Stimulated activated CD4-positive, alpha-beta T cell treated with anti-CD3 and anti-CD28 coated beads, Interleukin-2, amount 100 ng/mL, for 4 hours (primary cell): ENCODE data around the gene PCSK6.
"Not testable (repeated sequence)": the region's sequence is repeated elsewhere in the genome, so short reads cannot be mapped to it uniquely, and the experiment has no call there.

Experiments used
- DNase-seq: peaks from one replicate; pipeline ENCODE4 v3.0.0-alpha.2; 2020; ENCODE audit warnings: low read depth

The PCSK6 gene

DNA sequence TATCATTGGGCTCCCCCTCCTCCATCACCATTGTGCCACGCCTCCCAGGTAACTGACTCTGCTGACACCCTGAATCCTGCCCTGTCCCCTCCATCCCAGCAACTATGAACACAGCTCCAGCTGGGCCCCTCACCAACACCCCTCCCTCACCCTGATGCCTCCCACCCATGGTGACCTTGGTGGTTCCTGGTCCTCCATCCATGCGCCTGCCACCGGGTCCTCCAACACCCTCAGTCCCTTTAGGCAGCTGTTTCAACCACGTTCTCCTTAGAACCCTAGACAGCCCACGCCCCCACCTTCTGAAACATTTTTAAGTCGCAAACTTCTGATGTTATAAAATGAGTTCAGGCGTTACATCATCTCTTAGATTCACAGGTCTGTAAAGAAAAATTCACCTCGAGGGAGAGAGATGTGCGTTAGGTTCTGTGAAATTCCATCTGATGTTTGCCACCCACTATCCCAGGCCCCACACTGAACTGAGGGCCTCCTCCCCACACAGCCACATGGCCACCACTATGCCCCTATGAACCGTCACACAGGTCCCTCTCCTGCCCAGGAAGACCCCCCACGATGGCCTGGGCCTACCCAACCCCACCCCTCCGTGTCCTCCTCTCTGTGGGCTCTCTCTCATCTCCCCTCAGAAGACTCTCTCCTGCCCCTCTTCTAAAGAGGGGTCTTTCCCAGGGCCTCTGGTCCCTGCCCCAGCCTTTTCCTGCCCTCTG is 29.8 kb downstream of the PCSK6 start:
- DNase-seq, result no peak

DNA sequence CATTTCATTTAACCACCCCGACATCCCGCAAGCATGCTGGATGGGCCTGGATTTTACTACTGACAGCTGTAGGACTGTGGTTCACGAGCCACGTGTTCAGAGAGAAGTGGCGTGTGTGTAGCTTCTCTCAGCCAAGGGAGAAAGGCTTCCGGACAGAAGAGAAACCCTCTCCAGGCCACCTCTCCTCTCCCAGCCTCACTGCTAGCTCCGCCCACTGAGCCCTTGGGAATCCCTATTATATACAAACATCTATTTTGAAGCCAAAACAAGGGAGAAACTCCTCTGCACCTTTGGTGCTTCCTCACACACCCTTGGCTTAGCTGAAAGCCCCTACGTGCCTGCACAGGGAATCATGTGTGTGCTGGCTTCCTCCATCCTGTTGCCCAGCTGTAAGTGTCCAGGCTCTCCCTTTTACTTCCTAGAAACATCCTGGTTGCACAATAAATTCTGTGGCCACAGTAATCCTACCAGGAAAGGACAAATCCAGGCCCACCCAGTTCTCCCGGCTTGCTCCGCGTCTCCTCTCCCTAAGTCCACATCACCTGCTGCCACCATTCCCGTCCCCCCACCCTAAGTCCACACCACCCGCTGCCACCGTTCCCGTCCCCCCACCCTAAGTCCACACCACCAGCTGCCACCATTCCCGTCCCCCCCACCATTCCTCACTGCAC is 30.5 kb downstream of the PCSK6 start:
- DNase-seq, result no peak

DNA sequence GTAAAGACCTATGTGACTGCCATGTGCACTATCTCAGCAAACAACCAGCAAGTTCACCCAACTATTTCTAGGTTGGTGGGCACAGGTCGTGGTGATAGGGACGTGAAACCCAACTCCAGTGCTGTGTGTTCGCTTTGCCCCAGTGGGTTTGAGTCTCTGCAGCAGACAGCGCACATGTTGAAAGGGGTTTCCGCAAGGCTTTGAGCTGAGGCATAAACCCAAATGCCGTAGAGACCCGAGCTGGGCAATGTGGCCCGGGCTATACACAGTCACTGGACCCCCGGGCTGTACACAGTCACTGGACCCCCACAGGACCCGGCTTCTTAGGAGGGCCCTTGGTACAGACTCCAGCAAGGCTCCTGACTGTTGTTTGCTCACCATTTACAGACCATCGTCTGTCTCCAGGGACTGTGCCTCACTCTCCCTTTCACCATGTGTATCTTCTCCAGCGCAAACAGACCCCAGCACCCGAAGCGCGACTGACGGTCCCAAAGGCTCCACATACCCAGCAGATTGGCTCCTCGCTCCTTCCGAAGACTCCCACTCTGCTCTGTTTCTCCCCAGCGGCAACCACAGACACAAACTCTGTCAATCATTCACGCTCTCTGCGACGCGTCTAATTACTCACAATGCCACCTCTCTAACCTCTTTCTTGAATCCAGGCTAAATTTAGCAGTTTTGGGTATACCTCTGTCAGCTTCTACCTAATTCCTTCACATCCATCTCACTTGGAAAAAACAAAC is 31.2 kb downstream of the PCSK6 start:
- no peak for DNase-seq

DNA sequence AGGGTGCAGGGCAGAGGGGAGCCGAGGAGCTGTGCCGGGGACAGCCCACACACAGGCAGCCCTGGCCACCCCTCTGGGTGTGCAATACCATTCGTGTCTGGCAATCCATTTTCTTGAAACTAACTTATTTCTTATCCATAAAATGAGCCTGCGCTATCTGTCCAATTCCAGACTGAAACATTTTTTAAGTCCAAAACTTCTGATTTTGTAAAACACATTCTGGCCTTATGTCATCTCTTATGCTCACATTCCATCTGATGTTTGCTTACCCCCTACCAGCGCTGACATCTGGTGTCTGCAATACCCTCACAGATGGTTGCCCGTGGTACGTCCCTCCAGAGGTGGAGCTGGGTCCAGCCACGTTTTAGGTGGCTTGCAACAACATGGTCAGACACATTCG is 31.8 kb downstream of the PCSK6 start:
- no peak for DNase-seq

DNA sequence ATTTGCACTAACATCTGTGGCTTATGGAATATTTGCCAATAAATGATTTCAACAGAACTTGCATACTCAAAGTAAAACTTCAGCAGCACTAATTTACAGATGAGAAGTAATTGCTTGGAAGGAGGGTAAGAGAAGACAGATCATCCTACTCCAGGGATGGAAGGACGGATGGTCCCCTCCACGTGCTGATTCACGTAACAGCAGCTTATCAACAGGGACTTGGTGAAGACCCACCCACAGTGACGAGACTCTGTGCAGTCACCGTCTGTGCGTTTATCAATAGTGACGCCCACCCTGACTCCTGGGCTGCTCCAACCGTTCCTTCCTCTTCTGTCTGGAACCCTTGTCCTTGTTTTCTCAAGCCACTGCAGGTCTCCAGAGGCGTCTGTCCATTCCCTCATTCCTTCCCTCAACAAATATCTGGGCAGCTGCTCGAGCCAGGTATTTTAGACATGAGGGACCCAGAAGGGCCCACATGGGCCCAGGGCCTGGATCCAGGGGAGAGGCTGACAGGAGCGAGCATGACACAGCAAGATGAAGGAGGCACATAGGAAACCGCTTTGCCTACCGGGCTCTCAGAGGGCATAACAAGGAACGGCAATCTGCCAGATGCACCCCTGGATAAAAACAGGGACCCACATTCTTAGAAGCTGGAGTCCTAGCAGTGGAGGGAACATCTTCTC is 33.3 kb downstream of the PCSK6 start:
- no peak for DNase-seq

DNA sequence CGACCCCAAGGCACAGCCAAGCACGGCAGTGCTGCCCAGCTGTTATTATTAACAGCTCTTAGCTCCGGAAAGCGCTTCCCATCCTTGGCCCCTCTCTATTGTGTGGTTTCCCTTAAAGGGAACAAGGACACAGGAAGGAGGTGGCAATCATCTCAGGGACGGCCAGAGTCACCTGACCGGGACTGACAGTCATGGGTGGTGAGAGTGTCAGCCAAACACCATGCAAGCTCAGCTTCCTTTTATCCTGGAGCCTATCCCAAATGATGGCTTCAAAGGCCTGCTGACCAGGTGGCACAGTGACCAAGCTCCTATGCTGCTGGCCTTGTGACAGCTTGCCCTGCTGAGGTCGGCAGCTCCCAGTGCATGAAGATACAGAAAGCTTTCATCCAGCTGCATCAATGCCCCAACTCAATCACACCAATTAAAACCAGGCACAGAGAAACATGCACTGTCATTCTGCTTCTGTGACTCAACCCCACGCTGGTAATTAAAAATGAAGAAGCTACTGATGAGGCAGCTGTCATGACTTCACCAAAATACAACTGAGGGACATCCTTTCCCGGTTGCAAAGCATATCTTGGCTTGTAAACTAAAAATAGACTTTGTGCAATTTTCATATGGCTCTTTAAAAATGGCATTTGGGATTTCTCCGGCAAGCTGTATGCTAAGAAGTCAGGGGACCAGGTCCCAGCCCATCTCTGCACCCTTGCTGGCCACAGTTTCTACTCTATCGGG is 34.0 kb downstream of the PCSK6 start:
- DNase-seq, result no peak

DNA sequence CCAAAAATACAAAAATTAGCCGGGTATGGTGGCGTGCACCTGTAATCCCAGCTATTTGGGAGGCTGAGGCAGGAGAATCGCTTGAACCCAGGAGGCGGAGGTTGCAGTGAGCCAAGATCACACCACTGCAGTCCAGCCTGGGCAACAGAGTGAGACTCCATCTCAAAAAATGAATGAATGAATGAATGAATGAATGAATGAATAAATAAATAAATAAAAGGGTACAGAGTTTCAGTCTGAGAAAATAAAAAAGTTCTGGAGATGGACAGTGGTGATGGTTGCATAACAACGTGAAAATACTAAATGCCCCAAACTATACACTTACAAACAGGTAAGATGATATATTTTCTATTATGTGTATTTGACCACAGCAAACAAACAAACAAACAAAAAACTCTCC is 34.7 kb downstream of the PCSK6 start:
- not testable (repeated sequence) for DNase-seq

DNA sequence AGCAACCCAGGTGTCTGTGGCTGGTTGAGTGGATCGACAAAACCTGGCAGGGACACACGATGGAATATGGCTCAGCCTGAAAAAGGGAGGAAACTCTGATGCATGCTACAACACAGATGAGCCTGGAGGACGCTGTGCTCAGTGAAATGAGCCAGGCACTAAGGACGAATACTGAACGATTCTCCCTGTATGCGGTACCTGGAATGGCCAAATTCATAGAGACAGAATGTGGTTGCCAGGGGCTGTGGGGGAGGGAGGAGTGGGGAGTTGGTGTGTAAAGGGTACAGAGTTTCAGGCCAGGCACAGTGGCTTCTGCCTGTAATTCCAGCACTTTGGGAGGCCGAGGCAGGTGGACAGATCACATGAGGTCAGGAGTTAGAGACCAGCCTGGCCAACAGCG is 35.1 kb downstream of the PCSK6 start:
- DNase-seq, result no peak

DNA sequence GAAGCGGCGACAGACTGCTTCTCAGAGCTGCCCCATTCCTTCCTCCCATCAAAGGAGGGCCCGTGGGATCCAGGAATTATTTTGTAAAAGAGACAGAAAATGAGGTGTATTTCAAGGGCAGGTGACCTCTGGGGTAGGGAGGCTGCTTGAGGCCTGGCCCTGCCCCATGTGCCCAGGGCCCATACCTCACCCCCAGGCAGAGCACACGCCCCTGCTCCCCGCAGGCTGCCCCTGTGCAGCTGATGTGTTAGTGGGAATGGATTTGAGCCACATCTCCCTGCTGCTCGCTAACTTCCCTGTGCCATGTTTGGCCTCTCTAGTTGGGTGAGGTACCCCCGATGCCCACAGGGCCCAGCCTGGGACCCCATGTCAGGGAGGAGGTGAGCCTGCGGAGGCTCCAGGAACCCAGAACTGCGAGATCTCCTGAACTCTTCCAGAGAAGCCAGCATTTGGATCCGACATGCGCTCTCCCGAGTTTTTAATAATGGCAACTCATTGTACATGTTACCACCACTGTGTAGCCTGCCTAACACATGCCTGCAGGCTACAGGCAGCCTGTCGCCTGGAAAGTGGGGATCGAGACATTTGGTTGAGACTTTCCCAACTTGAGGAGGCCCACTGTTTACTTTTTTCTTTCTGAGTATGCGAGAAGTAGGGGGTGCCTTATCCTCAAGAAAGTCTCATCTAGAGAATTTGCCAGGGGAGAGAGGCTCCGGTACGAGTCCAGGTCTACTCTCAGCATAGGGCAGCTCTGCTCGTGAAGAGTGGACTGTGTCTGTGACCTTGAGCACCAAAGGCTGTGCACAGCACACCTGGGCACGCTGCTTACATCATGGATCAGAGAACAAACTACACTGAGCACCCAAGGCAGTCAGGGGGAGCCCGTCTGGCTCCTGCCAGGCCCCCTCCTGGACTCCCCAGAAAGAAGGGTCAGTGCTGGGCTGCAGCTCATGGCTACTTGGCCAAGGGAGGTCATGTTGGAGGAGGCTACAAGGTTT is 36.1 kb downstream of the PCSK6 start:
- no peak for DNase-seq

DNA sequence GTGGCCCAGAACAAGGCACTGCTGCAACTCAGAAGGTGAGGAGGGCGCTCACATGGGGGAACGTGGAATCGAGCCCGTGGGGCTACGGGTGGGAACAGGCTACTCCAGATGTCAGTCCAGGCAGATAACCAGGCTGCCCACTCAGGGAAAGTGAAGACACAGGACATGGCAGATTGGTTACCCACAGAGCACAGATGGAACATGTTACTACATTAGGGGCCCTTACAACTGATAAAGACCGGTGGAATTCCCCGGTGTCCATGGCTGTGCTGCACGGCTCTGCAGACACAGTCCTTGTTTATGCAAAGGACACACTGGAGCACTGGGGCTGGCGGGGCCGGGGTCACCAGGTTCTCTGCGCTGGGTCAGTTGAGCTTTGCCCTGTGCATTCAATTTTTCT is 36.9 kb downstream of the PCSK6 start:
- no peak for DNase-seq

DNA sequence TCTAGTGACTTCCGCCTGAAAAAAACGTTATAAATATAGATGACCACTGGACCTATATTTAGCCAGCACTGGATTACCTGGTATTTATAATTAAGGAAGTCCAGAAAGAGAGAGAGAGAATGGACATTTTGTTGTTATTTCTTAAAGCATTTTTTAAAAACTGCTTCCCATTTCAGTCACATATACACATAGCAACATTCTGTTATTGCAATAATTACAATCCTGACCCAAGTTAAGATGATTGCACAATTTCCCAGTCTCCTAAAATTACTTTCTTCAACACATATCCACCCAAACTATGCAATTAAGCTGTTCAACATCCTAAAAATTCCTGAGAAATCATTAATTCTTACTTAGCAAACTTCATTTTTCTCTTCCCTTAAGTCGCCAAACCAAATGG is 37.7 kb downstream of the PCSK6 start:
- DNase-seq, result no peak

DNA sequence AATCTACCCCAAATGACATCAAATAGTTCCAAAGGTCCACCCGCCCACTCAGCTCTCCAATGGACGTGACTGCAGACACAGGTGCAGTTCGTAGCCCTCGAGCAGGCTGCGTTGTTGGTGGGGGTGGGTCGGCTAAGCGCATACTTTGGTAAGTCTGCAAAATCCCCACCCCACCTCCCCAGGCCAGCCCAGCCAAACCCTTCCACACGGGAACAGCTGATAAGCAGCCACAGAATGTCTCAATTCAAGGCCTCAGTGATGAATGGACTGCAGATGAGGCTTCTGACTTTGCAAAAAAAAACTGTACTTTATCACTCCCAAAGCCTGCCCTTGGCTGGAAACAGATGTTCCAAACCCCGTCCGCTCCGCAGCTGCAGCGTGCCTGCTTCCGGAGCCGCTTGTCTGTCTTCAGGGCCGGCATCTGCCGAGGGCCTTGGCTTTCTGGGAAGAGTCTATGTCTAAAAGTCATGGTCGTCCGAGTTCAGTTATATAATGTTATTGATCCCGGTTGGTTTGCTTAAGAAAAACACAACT is 38.2 kb downstream of the PCSK6 start:
- DNase-seq, result no peak

DNA sequence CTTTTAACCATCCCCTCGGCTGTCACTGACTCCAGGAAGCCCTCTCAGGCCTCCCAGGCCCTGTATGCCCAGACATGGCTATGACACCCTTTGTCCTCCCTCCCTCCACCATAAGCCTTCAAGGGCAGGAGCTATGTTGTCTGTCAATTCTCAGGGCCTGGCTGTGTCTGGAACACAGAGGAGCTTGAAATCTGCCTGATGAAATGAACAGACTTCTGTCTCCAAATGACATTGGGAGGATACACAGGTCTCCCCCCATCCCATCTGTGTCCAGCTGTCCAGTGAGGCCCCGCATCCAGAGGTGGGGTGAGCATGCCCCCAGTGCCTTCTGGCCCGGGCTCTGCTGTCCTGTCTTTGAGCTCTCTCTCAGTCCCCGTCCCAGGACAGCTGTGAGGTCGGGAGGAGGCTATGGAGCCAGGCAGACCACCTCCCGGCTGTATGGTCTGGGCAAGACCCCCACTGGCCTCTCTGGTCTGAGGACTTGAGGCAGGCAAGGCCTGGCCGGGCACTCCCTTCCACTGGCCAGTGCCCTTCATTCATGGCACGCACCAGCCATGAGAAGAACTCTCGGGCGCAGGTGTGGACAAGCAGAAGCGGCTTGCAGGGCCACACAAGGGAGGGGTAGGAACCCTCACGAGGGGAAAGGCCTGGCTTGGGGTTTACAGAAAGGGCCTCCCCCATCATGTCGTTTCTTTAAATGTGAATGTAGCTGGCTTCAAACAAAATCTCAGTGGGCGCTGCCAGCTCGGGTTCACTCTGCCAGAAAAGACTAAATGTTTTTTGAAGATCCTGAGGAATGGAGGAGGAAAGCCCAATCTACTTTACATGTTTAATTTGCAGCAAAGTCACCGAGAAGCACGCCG is 38.9 kb downstream of the PCSK6 start:
- DNase-seq, result no peak

DNA sequence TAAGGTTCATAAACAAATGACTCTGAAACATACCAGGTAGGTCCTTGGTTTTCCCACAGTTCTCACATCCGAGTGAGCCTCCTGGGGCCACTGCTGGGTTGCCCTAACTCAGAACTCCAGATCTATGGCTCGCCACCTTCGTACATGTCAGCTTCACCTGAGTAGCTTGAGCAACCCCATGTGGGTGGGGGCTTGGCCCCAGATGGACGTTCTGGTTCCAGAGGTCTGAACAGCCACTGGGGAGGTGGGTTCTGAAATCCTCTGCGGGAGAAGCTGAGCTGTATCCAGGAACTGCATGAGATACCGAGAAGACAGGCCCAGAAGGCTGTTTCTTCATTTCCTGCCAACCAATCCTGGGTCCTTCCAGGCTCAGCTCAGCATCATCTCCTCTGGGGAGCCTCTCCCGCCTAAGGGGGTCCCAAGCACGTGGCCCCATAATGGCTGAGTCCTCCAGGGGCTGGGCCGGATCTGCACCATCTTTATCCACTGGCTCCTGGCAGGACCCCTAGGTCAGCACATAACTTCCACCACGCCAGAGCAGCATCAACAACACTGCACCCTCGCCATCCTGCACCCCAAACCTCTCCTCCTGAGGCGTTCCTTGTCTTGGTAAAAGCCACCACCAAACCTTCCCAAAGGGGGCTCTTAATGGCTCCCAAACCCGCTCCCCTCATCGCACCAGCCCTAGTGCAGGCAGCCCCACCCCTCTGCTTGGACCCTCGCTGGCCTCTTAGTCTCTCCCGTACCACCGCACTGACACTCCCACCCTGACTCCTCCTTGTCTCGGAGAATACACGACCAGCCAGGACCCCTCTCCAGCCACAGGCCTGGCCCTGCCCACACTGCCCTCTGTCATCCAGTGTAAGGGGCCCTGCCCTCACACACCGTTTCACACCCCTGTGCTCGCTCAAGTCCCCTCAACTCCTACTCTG is 39.8 kb downstream of the PCSK6 start:
- DNase-seq, result no peak

DNA sequence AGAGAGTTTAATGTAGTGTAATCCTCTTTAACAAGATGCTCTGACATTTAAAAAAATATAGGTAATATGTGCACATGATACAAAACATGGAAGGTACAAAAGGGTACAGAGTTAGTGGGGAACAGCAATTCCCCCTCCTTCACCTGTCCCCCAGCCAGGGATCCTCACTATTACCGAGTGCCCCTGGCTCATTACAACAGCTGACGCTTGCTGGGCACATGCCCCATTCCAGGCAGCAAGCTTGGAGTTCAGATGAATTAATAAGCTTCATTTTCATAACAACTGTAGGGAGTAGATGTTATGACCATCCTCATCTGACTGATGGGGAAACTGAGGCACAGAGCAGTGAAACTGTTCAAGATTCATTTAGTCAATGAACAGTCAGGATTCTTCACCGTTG is 41.2 kb downstream of the PCSK6 start:
- DNase-seq, result no peak

DNA sequence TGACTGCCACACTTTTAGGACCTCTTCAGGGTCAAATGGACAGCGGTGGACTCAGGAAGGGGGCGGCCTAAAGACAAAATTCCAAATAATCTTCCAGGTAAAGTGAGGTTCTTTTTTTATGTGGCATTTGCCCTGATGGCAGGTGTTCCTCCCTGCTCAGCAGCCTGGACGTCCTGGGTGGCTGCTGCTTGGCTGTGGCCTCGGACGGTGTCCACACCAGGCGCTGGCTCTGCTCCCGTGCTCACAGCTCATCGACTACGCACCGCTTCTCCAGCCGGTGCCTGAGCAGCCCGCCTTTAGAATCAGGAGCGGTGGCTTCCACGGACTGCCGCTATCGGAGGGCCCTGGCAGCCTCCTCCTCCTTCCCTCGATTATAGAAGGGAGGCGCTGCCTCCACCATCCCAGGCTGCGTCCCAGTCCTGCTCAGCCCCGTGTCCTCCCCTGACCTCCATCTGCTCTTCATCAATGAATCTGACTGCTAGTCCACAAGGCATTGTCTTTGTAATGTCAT is 41.9 kb downstream of the PCSK6 start:
- DNase-seq, result no peak

DNA sequence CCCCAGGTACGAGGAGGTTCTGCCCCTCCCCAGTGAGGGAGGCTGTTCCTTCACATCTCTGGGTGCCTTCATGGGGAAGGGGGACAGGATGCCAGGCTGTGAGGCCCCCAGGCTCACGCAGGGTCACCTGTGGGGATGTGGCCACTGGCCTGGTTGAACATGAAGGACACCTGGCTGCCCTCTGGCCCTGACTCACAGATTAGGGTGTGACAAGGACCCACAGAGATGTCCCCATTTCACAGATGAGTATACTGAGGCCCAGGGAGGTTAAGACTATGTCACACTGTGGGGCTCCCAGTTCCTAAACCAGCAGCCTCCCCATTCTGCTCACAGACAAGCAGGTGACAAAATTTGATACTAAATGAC is 42.4 kb downstream of the PCSK6 start:
- no peak for DNase-seq

DNA sequence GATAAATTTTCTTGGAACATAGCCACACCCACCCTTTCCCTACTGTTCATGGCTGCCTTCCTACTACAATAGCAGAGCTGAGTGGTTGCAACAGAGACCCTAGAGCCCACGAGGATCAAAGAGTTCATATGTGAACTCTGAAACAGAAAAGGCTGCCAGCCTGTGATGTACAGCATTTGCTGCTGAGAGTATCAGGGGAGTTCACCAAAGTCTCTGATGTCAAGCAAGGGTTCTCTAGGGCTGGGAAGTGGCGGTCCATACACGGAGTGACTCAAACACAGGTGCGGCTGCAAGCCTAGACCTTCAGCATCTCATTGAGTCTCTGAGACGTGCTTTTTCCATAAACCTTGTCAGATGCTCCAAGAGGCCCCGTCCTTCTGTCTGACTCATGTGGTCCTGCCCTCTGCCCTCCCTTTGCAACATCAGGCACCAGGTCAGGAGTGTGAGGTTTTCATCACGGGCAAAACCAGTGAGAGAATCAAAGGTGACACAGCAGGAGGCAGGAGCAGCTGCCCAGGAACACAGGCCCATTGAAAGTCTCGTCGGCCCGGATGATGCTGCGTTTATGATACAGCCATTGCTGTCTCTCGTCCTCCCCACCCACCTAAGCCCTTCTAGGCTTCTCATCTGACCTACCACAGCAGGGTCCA is 42.9 kb downstream of the PCSK6 start:
- no peak for DNase-seq
